ENCODE results near the gene SPATA18.
A peak's percentile ranks its signal among the peaks of the same experiment; 100 is the strongest.

Gene SPATA18

DNA sequence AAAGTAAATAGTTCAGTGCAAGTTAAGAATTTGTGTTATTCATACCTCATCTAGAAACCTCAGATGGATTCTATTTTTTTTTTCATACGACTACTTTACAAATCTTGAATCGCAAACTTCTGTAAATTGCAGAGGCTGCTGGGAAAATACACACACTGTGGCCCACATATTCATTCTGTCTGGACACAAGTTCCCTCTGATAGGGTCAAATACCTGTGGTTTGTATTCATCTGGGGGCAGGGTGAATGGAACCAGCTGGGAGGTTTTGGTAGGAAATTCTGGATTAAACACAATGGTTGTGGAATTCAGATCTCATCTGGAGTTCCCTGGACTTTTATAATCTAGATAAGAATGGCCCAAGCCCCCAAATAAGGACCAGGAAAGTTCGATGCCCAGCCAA is 56.2 kb downstream of the SPATA18 start:
- H3K9ac ChIP-seq (ENCODE audit: low read depth, low read length, poor library complexity) = no peak overlapping the region
- no peak overlapping the region for H4K91ac ChIP-seq (ENCODE audit: low read depth, low read length, poor library complexity)
- no peak overlapping the region for H3K4me3 ChIP-seq (ENCODE audit: low read length in 2 of 2)
- H3K27me3 ChIP-seq (ENCODE audit: control insufficient read depth in 3 of 3, insufficient read depth in 3 of 3, low read depth in 1 of 3, low read length in 3 of 3) = no peaks in the 10 kb centered on the region
- H3K18ac ChIP-seq (ENCODE audit: low read length) = no peak overlapping the region
- peaks cover 0 to 20% of the 10 kb centered on the region in 2 donors for H3K4me1 ChIP-seq (ENCODE audit: control insufficient read depth in 2 of 2, insufficient read depth in 1 of 2, low read depth in 1 of 2, low read length in 2 of 2)
- no peaks in the 10 kb centered on the region for H3K9me3 ChIP-seq (replicated peaks in 1 of 2; ENCODE audit: control insufficient read depth in 2 of 2, insufficient read depth in 1 of 2, low read depth in 1 of 2, low read length in 2 of 2)
- H3K36me3 ChIP-seq (replicated peaks in 1 of 2; ENCODE audit: control insufficient read depth in 2 of 2, insufficient read depth in 2 of 2, low read length in 2 of 2) = no peaks in the 10 kb centered on the region
- no peak overlapping the region for H3K4ac ChIP-seq (ENCODE audit: low read length)
- H4K8ac ChIP-seq (ENCODE audit: low read depth, low read length) = no peak overlapping the region
- no peak overlapping the region for H3K27ac ChIP-seq (replicated peaks; ENCODE audit: low read length)
- no peak overlapping the region for H2BK15ac ChIP-seq (ENCODE audit: low read length)
- WGBS, 2 donors (ENCODE audit: extremely low coverage in 2 of 2, insufficient read length in 2 of 2, insufficient replicate concordance in 1 of 2) = no CpG with 5 or more reads among the region's 3 CpGs
- H2BK12ac ChIP-seq (ENCODE audit: low read length) = no peak overlapping the region
- peak overlapping the region; percentile 78 for H2AFZ ChIP-seq (ENCODE audit: low read length)
- no peak overlapping the region for H2AK5ac ChIP-seq (ENCODE audit: low read depth, low read length)
- H2BK5ac ChIP-seq (ENCODE audit: low read length) = no peak overlapping the region
- H3K23ac ChIP-seq (ENCODE audit: low read depth, low read length, poor library complexity) = no peak overlapping the region
- no peak overlapping the region for H2BK120ac ChIP-seq (ENCODE audit: low read depth, low read length)
- no peak for DNase-seq (ENCODE audit: low spot score)
- H3K14ac ChIP-seq (ENCODE audit: low read length) = no peak overlapping the region
- H3K79me1 ChIP-seq (ENCODE audit: low read depth, low read length) = no peaks in the 10 kb centered on the region
- no peak overlapping the region for H3K4me2 ChIP-seq (ENCODE audit: insufficient read depth, low read length, poor library complexity, severe bottlenecking)

DNA sequence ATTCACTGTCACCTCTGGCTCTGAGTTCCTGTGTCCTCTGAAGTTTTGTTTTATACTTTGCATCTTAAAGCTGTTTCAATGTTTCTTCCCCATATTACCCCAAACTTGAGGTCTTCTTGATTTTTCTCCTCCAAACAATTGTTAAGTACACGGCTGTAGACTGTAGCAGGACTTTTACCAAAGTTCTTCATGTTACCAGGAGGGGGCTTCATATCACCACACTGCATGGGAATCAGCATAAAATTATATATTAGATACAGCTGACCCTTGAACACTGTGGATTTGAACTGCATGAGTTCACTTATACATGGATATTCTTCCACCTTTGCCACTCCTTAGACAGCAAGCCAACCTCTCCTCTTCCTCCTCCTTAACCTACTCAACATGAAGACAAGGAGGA is 56.6 kb downstream of the SPATA18 start:
- no peaks in the 10 kb centered on the region for H3K36me3 ChIP-seq (replicated peaks in 1 of 2; ENCODE audit: control insufficient read depth in 2 of 2, insufficient read depth in 2 of 2, low read length in 2 of 2)
- H2AFZ ChIP-seq (ENCODE audit: low read length) = no peak overlapping the region
- H3K14ac ChIP-seq (ENCODE audit: low read length) = no peak overlapping the region
- H3K79me1 ChIP-seq (ENCODE audit: low read depth, low read length) = no peaks in the 10 kb centered on the region
- H3K9me3 ChIP-seq (replicated peaks in 1 of 2; ENCODE audit: control insufficient read depth in 2 of 2, insufficient read depth in 1 of 2, low read depth in 1 of 2, low read length in 2 of 2) = no peaks in the 10 kb centered on the region
- no peak overlapping the region for H2BK120ac ChIP-seq (ENCODE audit: low read depth, low read length)
- no peak overlapping the region for H3K18ac ChIP-seq (ENCODE audit: low read length)
- H3K27me3 ChIP-seq (ENCODE audit: control insufficient read depth in 3 of 3, insufficient read depth in 3 of 3, low read depth in 1 of 3, low read length in 3 of 3) = no peaks in the 10 kb centered on the region
- no peak overlapping the region for H3K4me3 ChIP-seq (ENCODE audit: low read length in 2 of 2)
- H2AK5ac ChIP-seq (ENCODE audit: low read depth, low read length) = no peak overlapping the region
- no peak overlapping the region for H2BK5ac ChIP-seq (ENCODE audit: low read length)
- no peak overlapping the region for H3K9ac ChIP-seq (ENCODE audit: low read depth, low read length, poor library complexity)
- H4K8ac ChIP-seq (ENCODE audit: low read depth, low read length) = no peak overlapping the region
- DNase-seq (ENCODE audit: low spot score) = no peak
- peaks cover 0 to 20% of the 10 kb centered on the region in 2 donors for H3K4me1 ChIP-seq (ENCODE audit: control insufficient read depth in 2 of 2, insufficient read depth in 1 of 2, low read depth in 1 of 2, low read length in 2 of 2)
- H4K91ac ChIP-seq (ENCODE audit: low read depth, low read length, poor library complexity) = no peak overlapping the region
- no peak overlapping the region for H3K4me2 ChIP-seq (ENCODE audit: insufficient read depth, low read length, poor library complexity, severe bottlenecking)
- no peak overlapping the region for H3K23ac ChIP-seq (ENCODE audit: low read depth, low read length, poor library complexity)
- no peak overlapping the region for H2BK15ac ChIP-seq (ENCODE audit: low read length)
- H3K4ac ChIP-seq (ENCODE audit: low read length) = no peak overlapping the region
- H2BK12ac ChIP-seq (ENCODE audit: low read length) = no peak overlapping the region
- WGBS, 2 donors (ENCODE audit: extremely low coverage in 2 of 2, insufficient read length in 2 of 2, insufficient replicate concordance in 1 of 2) = no CpG with 5 or more reads among the region's 1 CpG
- H3K27ac ChIP-seq (replicated peaks; ENCODE audit: low read length) = no peak overlapping the region

DNA sequence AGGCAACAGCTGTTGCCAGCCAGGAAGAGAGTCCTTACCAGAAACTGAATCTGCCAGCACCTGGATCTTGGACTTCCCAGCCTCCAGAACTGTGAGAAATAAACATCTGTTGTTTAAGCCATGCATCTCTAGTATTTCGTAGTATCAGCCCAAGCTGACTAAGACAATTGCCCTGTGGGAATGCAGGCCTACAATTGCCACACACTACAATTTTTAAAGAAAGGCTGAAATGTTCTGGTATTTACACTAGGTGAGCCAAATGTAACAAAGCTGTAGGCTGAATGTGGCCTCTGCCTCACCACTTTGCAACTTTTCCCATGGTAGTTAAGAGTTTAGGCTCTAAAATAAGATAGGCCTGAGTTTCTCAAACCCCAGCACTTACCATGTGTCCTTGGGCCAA is 59.1 kb downstream of the SPATA18 start:
- H3K9me3 ChIP-seq (replicated peaks in 1 of 2; ENCODE audit: control insufficient read depth in 2 of 2, insufficient read depth in 1 of 2, low read depth in 1 of 2, low read length in 2 of 2) = no peaks in the 10 kb centered on the region
- no peak overlapping the region for H3K14ac ChIP-seq (ENCODE audit: low read length)
- no peaks in the 10 kb centered on the region for H3K79me1 ChIP-seq (ENCODE audit: low read depth, low read length)
- no peak overlapping the region for H3K9ac ChIP-seq (ENCODE audit: low read depth, low read length, poor library complexity)
- no peak overlapping the region for H2AFZ ChIP-seq (ENCODE audit: low read length)
- H3K23ac ChIP-seq (ENCODE audit: low read depth, low read length, poor library complexity) = no peak overlapping the region
- no peak overlapping the region for H3K27ac ChIP-seq (replicated peaks; ENCODE audit: low read length)
- no peak overlapping the region for H3K4ac ChIP-seq (ENCODE audit: low read length)
- no CpG with 5 or more reads among the region's 1 CpG for WGBS, 2 donors (ENCODE audit: extremely low coverage in 2 of 2, insufficient read length in 2 of 2, insufficient replicate concordance in 1 of 2)
- H2BK12ac ChIP-seq (ENCODE audit: low read length) = no peak overlapping the region
- H3K36me3 ChIP-seq (replicated peaks in 1 of 2; ENCODE audit: control insufficient read depth in 2 of 2, insufficient read depth in 2 of 2, low read length in 2 of 2) = no peaks in the 10 kb centered on the region
- H3K27me3 ChIP-seq (ENCODE audit: control insufficient read depth in 3 of 3, insufficient read depth in 3 of 3, low read depth in 1 of 3, low read length in 3 of 3) = no peaks in the 10 kb centered on the region
- H2BK5ac ChIP-seq (ENCODE audit: low read length) = no peak overlapping the region
- DNase-seq (ENCODE audit: low spot score) = no peak
- no peak overlapping the region for H4K8ac ChIP-seq (ENCODE audit: low read depth, low read length)
- no peak overlapping the region for H3K18ac ChIP-seq (ENCODE audit: low read length)
- H4K91ac ChIP-seq (ENCODE audit: low read depth, low read length, poor library complexity) = no peak overlapping the region
- no peak overlapping the region for H2AK5ac ChIP-seq (ENCODE audit: low read depth, low read length)
- no peak overlapping the region for H2BK120ac ChIP-seq (ENCODE audit: low read depth, low read length)
- H2BK15ac ChIP-seq (ENCODE audit: low read length) = no peak overlapping the region
- H3K4me3 ChIP-seq (ENCODE audit: low read length in 2 of 2) = no peak overlapping the region
- H3K4me1 ChIP-seq (ENCODE audit: control insufficient read depth in 2 of 2, insufficient read depth in 1 of 2, low read depth in 1 of 2, low read length in 2 of 2) = peaks cover 0 to 20% of the 10 kb centered on the region in 2 donors
- no peak overlapping the region for H3K4me2 ChIP-seq (ENCODE audit: insufficient read depth, low read length, poor library complexity, severe bottlenecking)

DNA sequence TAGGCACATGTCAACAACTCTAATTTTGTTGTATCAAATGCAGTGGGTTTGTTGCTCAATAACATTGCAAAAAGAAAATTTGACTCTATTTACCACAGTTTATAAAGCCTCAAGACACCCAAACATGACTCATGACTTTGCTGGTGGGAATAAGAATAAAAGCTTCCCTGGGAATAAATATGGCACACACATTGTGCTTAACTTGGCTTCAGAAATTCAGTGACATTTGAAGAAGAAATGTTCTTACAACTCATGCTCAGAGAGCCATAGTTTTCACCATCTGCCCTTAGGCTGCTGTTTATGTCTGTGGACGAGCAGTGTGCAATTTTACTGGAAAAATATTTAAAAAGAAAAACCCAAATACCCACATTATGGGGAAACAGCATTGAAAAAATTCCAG is 60.9 kb downstream of the SPATA18 start:
- no peak overlapping the region for H3K23ac ChIP-seq (ENCODE audit: low read depth, low read length, poor library complexity)
- H2BK12ac ChIP-seq (ENCODE audit: low read length) = no peak overlapping the region
- H3K9me3 ChIP-seq (replicated peaks in 1 of 2; ENCODE audit: control insufficient read depth in 2 of 2, insufficient read depth in 1 of 2, low read depth in 1 of 2, low read length in 2 of 2) = no peaks in the 10 kb centered on the region
- H3K18ac ChIP-seq (ENCODE audit: low read length) = no peak overlapping the region
- H3K4me3 ChIP-seq (ENCODE audit: low read length in 2 of 2) = no peak overlapping the region
- no peak overlapping the region for H2AFZ ChIP-seq (ENCODE audit: low read length)
- H3K4ac ChIP-seq (ENCODE audit: low read length) = no peak overlapping the region
- H3K14ac ChIP-seq (ENCODE audit: low read length) = no peak overlapping the region
- WGBS, 2 donors (ENCODE audit: extremely low coverage in 2 of 2, insufficient read length in 2 of 2, insufficient replicate concordance in 1 of 2) = no CpG with 5 or more reads among the region's 1 CpG
- H3K27ac ChIP-seq (replicated peaks; ENCODE audit: low read length) = no peak overlapping the region
- H3K9ac ChIP-seq (ENCODE audit: low read depth, low read length, poor library complexity) = no peak overlapping the region
- H4K91ac ChIP-seq (ENCODE audit: low read depth, low read length, poor library complexity) = no peak overlapping the region
- H3K4me2 ChIP-seq (ENCODE audit: insufficient read depth, low read length, poor library complexity, severe bottlenecking) = no peak overlapping the region
- H3K79me1 ChIP-seq (ENCODE audit: low read depth, low read length) = no peaks in the 10 kb centered on the region
- no peak overlapping the region for H4K8ac ChIP-seq (ENCODE audit: low read depth, low read length)
- no peak overlapping the region for H2BK15ac ChIP-seq (ENCODE audit: low read length)
- no peaks in the 10 kb centered on the region for H3K27me3 ChIP-seq (ENCODE audit: control insufficient read depth in 3 of 3, insufficient read depth in 3 of 3, low read depth in 1 of 3, low read length in 3 of 3)
- H3K4me1 ChIP-seq (ENCODE audit: control insufficient read depth in 2 of 2, insufficient read depth in 1 of 2, low read depth in 1 of 2, low read length in 2 of 2) = peaks cover 0 to 4% of the 10 kb centered on the region in 2 donors
- H2AK5ac ChIP-seq (ENCODE audit: low read depth, low read length) = no peak overlapping the region
- DNase-seq (ENCODE audit: low spot score) = no peak
- no peak overlapping the region for H2BK5ac ChIP-seq (ENCODE audit: low read length)
- no peaks in the 10 kb centered on the region for H3K36me3 ChIP-seq (replicated peaks in 1 of 2; ENCODE audit: control insufficient read depth in 2 of 2, insufficient read depth in 2 of 2, low read length in 2 of 2)
- H2BK120ac ChIP-seq (ENCODE audit: low read depth, low read length) = no peak overlapping the region

Measured in neuronal stem cell (in vitro differentiated cells).